Activated naive CD8-positive, alpha-beta T cell (primary cell): ENCODE measurements around the gene UCHL1.
"Not testable (repeated sequence)": the region's sequence is repeated elsewhere in the genome, so short reads cannot be mapped to it uniquely, and the experiment has no call there.

Source experiments
- H3K27ac Mint-ChIP-seq: one replicate; pipeline ENCODE4 v1.8.0; 2021; ENCODE audit warnings: mixed read lengths
- H3K27me3 Mint-ChIP-seq: one replicate; pipeline ENCODE4 v1.8.0; 2021; ENCODE audit warnings: mixed read lengths
- H3K36me3 Mint-ChIP-seq: one replicate; pipeline ENCODE4 v1.8.0; 2021; ENCODE audit warnings: mixed read lengths
- H3K4me1 Mint-ChIP-seq: one replicate; pipeline ENCODE4 v1.8.0; 2021; ENCODE audit warnings: low read depth, mixed read lengths
- H3K4me3 Mint-ChIP-seq: one replicate; pipeline ENCODE4 v1.8.0; 2021; ENCODE audit warnings: mild to moderate bottlenecking, mixed read lengths
- H3K9me3 Mint-ChIP-seq: one replicate; pipeline ENCODE4 v1.8.0; 2021; ENCODE audit warnings: low read depth, mixed read lengths

The UCHL1 gene

GRCh38 chr4:41262198-41262597 lies 5.5 kb downstream of the UCHL1 start:
- Mint-ChIP-seq H3K27me3 (peaks cover 32% of the 10 kb centered on the region), H3K4me1 (peaks cover 10% of the 10 kb centered on the region), H3K27ac (no peak overlapping the region), H3K36me3 (no peaks in the 10 kb centered on the region), H3K4me3 (no peak overlapping the region), H3K9me3 (no peaks in the 10 kb centered on the region)

- H3K27ac Mint-ChIP-seq = no peak overlapping the region
- H3K27me3 Mint-ChIP-seq = peaks cover 18% of the 10 kb centered on the region
- H3K4me1 Mint-ChIP-seq = no peaks in the 10 kb centered on the region
- no peaks in the 10 kb centered on the region for H3K36me3 Mint-ChIP-seq
- no peak overlapping the region for H3K4me3 Mint-ChIP-seq
- no peaks in the 10 kb centered on the region for H3K9me3 Mint-ChIP-seq
Measured at GRCh38 chr4:41264212-41264611, 7.5 kb downstream of the UCHL1 start.

- Mint-ChIP-seq H3K9me3 (no peaks in the 10 kb centered on the region), H3K4me3 (no peak overlapping the region), H3K27me3 (peaks cover 9% of the 10 kb centered on the region), H3K36me3 (no peaks in the 10 kb centered on the region), H3K27ac (no peak overlapping the region), H3K4me1 (no peaks in the 10 kb centered on the region)
Measured at GRCh38 chr4:41267997-41268396, 11.3 kb downstream of the UCHL1 start.

GRCh38 chr4:41268721-41269517 lies 12.2 kb downstream of the UCHL1 start:
- Mint-ChIP-seq H3K27ac (no peak overlapping the region), H3K4me1 (no peaks in the 10 kb centered on the region), H3K36me3 (no peaks in the 10 kb centered on the region), H3K4me3 (no peak overlapping the region), H3K9me3 (no peaks in the 10 kb centered on the region), H3K27me3 (peaks cover 1% of the 10 kb centered on the region)

GRCh38 chr4:41269682-41270081 lies 13.0 kb downstream of the UCHL1 start:
- no peaks in the 10 kb centered on the region for H3K4me1 Mint-ChIP-seq
- no peaks in the 10 kb centered on the region for H3K36me3 Mint-ChIP-seq
- H3K27me3 Mint-ChIP-seq = no peaks in the 10 kb centered on the region
- no peaks in the 10 kb centered on the region for H3K9me3 Mint-ChIP-seq
- H3K27ac Mint-ChIP-seq = no peak overlapping the region
- no peak overlapping the region for H3K4me3 Mint-ChIP-seq

- not testable (repeated sequence) for H3K4me3 Mint-ChIP-seq, H3K4me1 Mint-ChIP-seq, H3K27ac Mint-ChIP-seq, H3K36me3 Mint-ChIP-seq, H3K9me3 Mint-ChIP-seq
- peaks cover 13% of the 10 kb centered on the region for H3K27me3 Mint-ChIP-seq
Measured at GRCh38 chr4:41275931-41276330, 19.2 kb downstream of the UCHL1 start.

- H3K9me3 Mint-ChIP-seq = no peaks in the 10 kb centered on the region
- H3K4me1 Mint-ChIP-seq = no peaks in the 10 kb centered on the region
- H3K36me3 Mint-ChIP-seq = no peaks in the 10 kb centered on the region
- H3K4me3 Mint-ChIP-seq = no peak overlapping the region
- peaks cover 13% of the 10 kb centered on the region for H3K27me3 Mint-ChIP-seq
- H3K27ac Mint-ChIP-seq = no peak overlapping the region
Measured at GRCh38 chr4:41280010-41280409, 23.3 kb downstream of the UCHL1 start.

GRCh38 chr4:41281038-41281634 lies 24.4 kb downstream of the UCHL1 start:
- no peaks in the 10 kb centered on the region for H3K9me3 Mint-ChIP-seq
- H3K27me3 Mint-ChIP-seq = peaks cover 13% of the 10 kb centered on the region
- H3K36me3 Mint-ChIP-seq = no peaks in the 10 kb centered on the region
- no peaks in the 10 kb centered on the region for H3K4me1 Mint-ChIP-seq
- no peak overlapping the region for H3K27ac Mint-ChIP-seq
- H3K4me3 Mint-ChIP-seq = no peak overlapping the region

- Mint-ChIP-seq H3K27ac (no peak overlapping the region), H3K27me3 (peaks cover 10% of the 10 kb centered on the region), H3K4me1 (no peaks in the 10 kb centered on the region), H3K9me3 (no peaks in the 10 kb centered on the region), H3K36me3 (no peaks in the 10 kb centered on the region), H3K4me3 (no peak overlapping the region)
Measured at GRCh38 chr4:41282366-41282765, 25.6 kb downstream of the UCHL1 start.

- H3K9me3 Mint-ChIP-seq = no peaks in the 10 kb centered on the region
- no peaks in the 10 kb centered on the region for H3K36me3 Mint-ChIP-seq
- no peaks in the 10 kb centered on the region for H3K4me1 Mint-ChIP-seq
- peaks cover 5% of the 10 kb centered on the region for H3K27me3 Mint-ChIP-seq
- no peak overlapping the region for H3K4me3 Mint-ChIP-seq
- H3K27ac Mint-ChIP-seq = no peak overlapping the region
Measured at GRCh38 chr4:41285202-41285863, 28.6 kb downstream of the UCHL1 start.

- no peaks in the 10 kb centered on the region for H3K36me3 Mint-ChIP-seq
- H3K4me3 Mint-ChIP-seq = no peak overlapping the region
- no peak overlapping the region for H3K27ac Mint-ChIP-seq
- no peaks in the 10 kb centered on the region for H3K4me1 Mint-ChIP-seq
- peaks cover 5% of the 10 kb centered on the region for H3K27me3 Mint-ChIP-seq
- H3K9me3 Mint-ChIP-seq = no peaks in the 10 kb centered on the region
Measured at GRCh38 chr4:41285864-41286235, 29.1 kb downstream of the UCHL1 start.

- H3K9me3 Mint-ChIP-seq = no peaks in the 10 kb centered on the region
- H3K4me1 Mint-ChIP-seq = no peaks in the 10 kb centered on the region
Measured at GRCh38 chr4:41287005-41287404, 30.3 kb downstream of the UCHL1 start.

GRCh38 chr4:41287852-41288251 lies 31.1 kb downstream of the UCHL1 start:
- peaks cover 5% of the 10 kb centered on the region for H3K27me3 Mint-ChIP-seq
- no peaks in the 10 kb centered on the region for H3K4me1 Mint-ChIP-seq
- no peaks in the 10 kb centered on the region for H3K9me3 Mint-ChIP-seq
- H3K4me3 Mint-ChIP-seq = no peak overlapping the region
- no peak overlapping the region for H3K27ac Mint-ChIP-seq
- H3K36me3 Mint-ChIP-seq = no peaks in the 10 kb centered on the region

More at GRCh38 chr4:41287005-41287404, 30.3 kb downstream of the UCHL1 start:
- Mint-ChIP-seq H3K36me3 (no peaks in the 10 kb centered on the region), H3K27me3 (peaks cover 5% of the 10 kb centered on the region), H3K4me3 (no peak overlapping the region), H3K27ac (no peak overlapping the region)

GRCh38 chr4:41288254-41288653 lies 31.5 kb downstream of the UCHL1 start:
- Mint-ChIP-seq H3K27ac (no peak overlapping the region), H3K9me3 (no peaks in the 10 kb centered on the region), H3K4me3 (no peak overlapping the region), H3K27me3 (peaks cover 5% of the 10 kb centered on the region), H3K4me1 (no peaks in the 10 kb centered on the region), H3K36me3 (no peaks in the 10 kb centered on the region)

- H3K27ac Mint-ChIP-seq = no peak overlapping the region
- H3K36me3 Mint-ChIP-seq = no peaks in the 10 kb centered on the region
- no peaks in the 10 kb centered on the region for H3K9me3 Mint-ChIP-seq
- no peak overlapping the region for H3K4me3 Mint-ChIP-seq
- no peaks in the 10 kb centered on the region for H3K4me1 Mint-ChIP-seq
- H3K27me3 Mint-ChIP-seq = peaks cover 5% of the 10 kb centered on the region
Measured at GRCh38 chr4:41290479-41290878, 33.8 kb downstream of the UCHL1 start.
